GM03348 (cell line): ENCODE data around the gene ENC1.

Experiments used
- DNase-seq: peaks from one replicate; pipeline ENCODE4 v3.0.0; 2012; ENCODE audit warnings: low spot score

The ENC1 gene

GRCh38 chr5:74657165-74657564 lies 16.6 kb upstream of the ENC1 start:
- no peak for DNase-seq

- no peak for DNase-seq
Measured at GRCh38 chr5:74655716-74656115, 15.2 kb upstream of the ENC1 start.

- no peak for DNase-seq
Measured at GRCh38 chr5:74655206-74655605, 14.7 kb upstream of the ENC1 start.

GRCh38 chr5:74653991-74654390 lies 13.5 kb upstream of the ENC1 start:
- DNase-seq, result no peak

- DNase-seq, result no peak
Measured at GRCh38 chr5:74652576-74652975, 12.0 kb upstream of the ENC1 start.

- DNase-seq, result no peak
Measured at GRCh38 chr5:74651710-74652109, 11.2 kb upstream of the ENC1 start.

- no peak for DNase-seq
Measured at GRCh38 chr5:74649421-74649973, 9.0 kb upstream of the ENC1 start.

- peak; percentile 75 for DNase-seq
Measured at GRCh38 chr5:74648835-74649293, 8.3 kb upstream of the ENC1 start.

GRCh38 chr5:74647096-74647495 lies 6.6 kb upstream of the ENC1 start:
- no peak for DNase-seq

- peak; percentile 82 for DNase-seq
Measured at GRCh38 chr5:74643111-74643562, 2.6 kb upstream of the ENC1 start.

- no peak for DNase-seq
Measured at GRCh38 chr5:74642543-74642863, 2.0 kb upstream of the ENC1 start.

- peak; percentile 56 for DNase-seq
Measured at GRCh38 chr5:74641735-74642542, 1.4 kb upstream of the ENC1 start.

- peak; percentile 82 for DNase-seq
Measured at GRCh38 chr5:74640954-74641734, 616 bp upstream of the ENC1 start.

- DNase-seq, result peak; percentile 66
Measured at GRCh38 chr5:74639807-74640449, 600 bp downstream of the ENC1 start.

- DNase-seq, result no peak
Measured at GRCh38 chr5:74638970-74639806, 1.3 kb downstream of the ENC1 start.

- no peak for DNase-seq
Measured at GRCh38 chr5:74638544-74638969, 2.0 kb downstream of the ENC1 start.

GRCh38 chr5:74636552-74636951 lies 4.0 kb downstream of the ENC1 start:
- DNase-seq, result no peak

- no peak for DNase-seq
Measured at GRCh38 chr5:74636149-74636548, 4.4 kb downstream of the ENC1 start.

- no peak for DNase-seq
Measured at GRCh38 chr5:74634611-74635286, 5.8 kb downstream of the ENC1 start.

- no peak for DNase-seq
Measured at GRCh38 chr5:74633695-74634094, 6.8 kb downstream of the ENC1 start.

- no peak for DNase-seq
Measured at GRCh38 chr5:74632947-74633356, 7.6 kb downstream of the ENC1 start.
